HG03039 (cell line): Measurements from ENCODE around the gene ADAMTS12.
A peak's percentile ranks its signal among the peaks of the same experiment; 100 is the strongest.

Experiments
- ATAC-seq: cut with Tn5 transposase; IDR thresholded peaks from one replicate; pipeline ENCODE4 v1.9.1; 2021; ENCODE audit warnings: mild to moderate bottlenecking, moderate library complexity; ENCODE audit not compliant: unreplicated experiment

ADAMTS12 gene

DNA sequence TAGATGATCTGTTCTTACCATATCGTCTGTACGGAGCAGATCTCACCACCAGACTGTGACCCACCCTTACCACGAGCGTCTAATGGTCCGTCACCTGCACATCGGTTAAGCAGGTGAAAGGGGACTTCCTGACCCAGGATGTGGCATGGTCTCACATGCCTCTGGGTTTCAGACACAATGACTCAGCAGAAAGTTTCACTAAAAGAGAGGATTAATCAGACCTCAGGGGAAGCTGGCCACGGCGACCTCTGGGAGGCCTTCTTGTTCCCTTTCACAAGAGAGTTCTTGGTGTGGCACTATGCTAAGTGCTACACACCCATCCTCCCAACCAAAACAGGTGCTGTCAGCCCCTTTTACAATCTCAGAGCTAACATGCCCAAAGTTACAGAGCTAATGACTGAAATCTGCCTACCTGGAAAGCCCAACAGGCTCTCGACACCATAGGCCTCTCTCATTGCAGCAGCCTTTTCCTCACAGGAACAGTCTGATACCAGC is 41.6 kb downstream of the ADAMTS12 start:
- ATAC-seq, result peak; percentile 92

GRCh38 chr5:33848554-33848953 is 43.2 kb downstream of the ADAMTS12 start:
- ATAC-seq, result peak; percentile 26

- no peak for ATAC-seq
These were observed 44.9 kb downstream of the ADAMTS12 start for GRCh38 chr5:33846851-33847250.

DNA sequence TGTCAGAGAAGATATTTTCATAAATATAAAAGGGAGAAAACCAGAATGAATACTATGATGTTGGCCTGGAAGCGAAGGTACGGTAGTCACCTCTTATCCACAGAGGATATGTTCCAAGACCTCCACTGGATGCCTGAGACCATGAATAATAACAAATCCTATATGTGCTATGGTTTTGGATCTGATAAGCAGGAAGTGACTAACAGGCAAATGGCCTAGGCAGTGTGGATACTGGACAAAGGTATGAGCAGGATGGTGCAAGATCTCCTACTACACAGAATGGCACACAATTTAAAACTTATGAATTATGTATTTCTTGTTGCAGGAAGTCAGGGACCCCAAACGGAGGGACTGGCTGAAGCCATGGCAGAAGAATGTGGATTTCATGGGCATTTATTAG is 48.2 kb downstream of the ADAMTS12 start:
- no peak for ATAC-seq

- no peak for ATAC-seq
These were observed 49.3 kb downstream of the ADAMTS12 start for GRCh38 chr5:33842456-33842855.

GRCh38 chr5:33841891-33842290 is 49.9 kb downstream of the ADAMTS12 start:
- ATAC-seq, result no peak

GRCh38 chr5:33840927-33841547 is 50.8 kb downstream of the ADAMTS12 start:
- ATAC-seq, result peak; percentile 74

GRCh38 chr5:33837301-33837700 is 54.5 kb downstream of the ADAMTS12 start:
- no peak for ATAC-seq

DNA sequence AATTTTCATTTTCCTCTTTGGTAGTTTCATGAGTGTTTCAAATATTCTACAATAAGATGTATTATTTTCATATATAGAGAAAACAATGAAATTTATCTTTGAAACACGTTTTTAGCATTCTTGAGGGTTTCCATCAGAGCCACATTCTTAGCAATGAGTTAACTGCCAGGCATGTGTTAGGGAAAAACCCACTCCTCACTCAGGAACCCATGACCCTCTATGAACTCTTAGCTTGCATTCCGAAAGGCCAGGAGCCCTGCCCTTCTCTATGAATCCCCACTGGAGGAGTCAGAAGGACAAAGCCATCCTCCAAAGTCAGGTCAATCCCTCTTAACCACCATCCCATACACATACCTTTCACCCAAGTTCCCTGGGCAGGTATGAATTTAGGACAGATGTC is 57.5 kb downstream of the ADAMTS12 start:
- ATAC-seq, result no peak

DNA sequence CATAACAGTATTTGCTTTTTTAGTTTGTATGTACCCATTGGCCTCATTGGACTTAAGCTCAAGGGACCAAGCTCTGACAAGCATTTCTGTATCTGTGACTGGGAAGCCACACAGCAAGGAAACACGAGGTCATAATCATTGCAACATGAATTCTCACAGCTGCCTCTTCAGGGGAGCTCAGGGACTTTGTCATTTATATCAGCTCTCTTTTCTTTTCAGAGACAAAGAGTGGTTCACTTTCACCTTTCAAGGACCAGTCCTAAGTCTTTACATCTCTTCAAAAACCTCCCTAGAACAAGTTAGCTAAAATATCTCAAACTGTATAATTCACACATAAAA is 58.6 kb downstream of the ADAMTS12 start:
- no peak for ATAC-seq

- no peak for ATAC-seq
These were observed 59.2 kb downstream of the ADAMTS12 start for GRCh38 chr5:33832404-33833236.

GRCh38 chr5:33831041-33831440 is 60.7 kb downstream of the ADAMTS12 start:
- ATAC-seq, result no peak

- no peak for ATAC-seq
These were observed 62.4 kb downstream of the ADAMTS12 start for GRCh38 chr5:33829430-33829829.

GRCh38 chr5:33828626-33829308 is 63.0 kb downstream of the ADAMTS12 start:
- ATAC-seq, result no peak

GRCh38 chr5:33827885-33828284 is 63.9 kb downstream of the ADAMTS12 start:
- no peak for ATAC-seq

DNA sequence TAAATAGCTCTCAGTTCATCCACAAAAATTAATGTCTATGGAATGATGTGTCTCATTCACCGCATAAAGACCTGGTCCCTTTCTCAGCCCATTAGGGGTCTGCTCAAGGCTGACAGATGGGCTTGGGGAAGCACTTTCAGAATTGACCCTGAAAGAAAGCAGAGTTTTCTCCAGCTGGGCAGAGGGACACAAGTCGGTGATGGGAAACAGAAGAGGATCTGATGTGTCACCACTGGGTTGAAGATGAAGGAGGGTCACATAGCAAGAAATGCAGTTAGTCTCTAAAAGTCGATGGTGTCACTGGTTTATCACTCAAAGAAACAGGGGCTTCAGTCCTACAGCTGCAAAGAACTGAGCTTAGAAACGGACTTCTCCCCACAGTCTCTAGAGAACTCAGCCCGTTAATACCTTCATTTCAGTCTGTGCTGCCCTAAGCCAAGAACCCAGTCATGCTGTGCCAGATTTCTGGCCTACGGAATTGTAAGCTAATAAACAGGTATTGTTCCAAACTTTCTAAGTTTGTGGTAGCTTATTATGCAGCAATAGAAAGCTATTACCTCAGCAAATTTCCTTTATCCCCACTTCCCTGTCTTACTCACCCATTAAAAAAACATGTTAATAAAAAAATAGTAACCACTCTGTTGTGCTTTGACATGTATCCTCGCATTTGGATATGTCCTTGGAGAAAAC is 64.6 kb downstream of the ADAMTS12 start:
- ATAC-seq, result no peak

DNA sequence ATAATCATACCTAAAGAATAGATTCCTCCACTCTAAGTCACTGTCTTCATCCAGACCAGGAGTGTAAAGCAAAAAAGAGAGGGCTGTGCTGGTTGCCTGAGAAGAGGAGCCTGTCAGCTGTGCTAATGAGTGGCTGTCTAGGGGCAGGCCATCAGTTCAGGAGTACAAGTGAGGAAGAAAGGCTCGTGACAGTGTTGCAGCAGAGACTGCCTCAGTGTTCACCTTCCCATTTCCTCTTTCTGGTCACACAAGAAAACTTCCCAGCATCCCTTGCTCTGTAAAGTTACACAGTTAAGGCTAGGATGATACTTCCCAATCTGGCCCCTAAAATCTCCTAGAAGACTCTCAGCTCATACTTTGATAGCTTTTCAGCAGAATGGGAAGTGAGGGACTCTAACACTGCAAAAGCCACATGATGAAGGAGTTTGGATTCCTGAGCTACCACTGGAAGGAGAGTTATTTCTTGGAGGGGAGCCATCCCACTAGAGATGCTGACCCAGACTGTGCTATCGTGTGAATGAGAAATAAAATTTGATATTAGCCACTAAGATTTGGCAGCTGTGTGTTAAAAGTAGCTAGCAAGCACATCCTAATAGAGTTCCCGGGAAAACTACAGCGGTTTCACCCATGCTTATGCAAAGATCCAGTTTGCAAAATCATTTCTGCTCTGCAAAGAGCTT is 67.1 kb downstream of the ADAMTS12 start:
- peak; percentile 83 for ATAC-seq

GRCh38 chr5:33817301-33817700 is 74.5 kb downstream of the ADAMTS12 start:
- no peak for ATAC-seq

DNA sequence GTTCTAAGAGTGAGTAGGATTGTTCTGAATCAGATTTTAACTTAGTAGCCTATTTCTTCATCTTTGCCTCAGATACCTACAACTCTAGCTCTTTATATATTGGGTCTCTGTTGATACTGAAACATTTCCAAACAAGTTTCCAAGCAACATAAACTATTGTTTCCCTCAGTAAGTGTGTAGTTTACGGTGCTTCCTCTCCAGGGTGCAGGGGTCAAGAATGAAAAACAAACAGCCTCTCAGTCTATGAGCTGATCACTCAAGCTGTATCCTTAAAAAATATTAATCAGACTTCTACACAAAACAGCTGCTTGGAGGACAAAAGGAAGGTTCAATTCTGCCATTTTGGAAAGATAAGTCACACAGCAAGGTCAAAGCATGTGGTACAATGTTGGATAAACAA is 75.0 kb downstream of the ADAMTS12 start:
- ATAC-seq, result no peak

DNA sequence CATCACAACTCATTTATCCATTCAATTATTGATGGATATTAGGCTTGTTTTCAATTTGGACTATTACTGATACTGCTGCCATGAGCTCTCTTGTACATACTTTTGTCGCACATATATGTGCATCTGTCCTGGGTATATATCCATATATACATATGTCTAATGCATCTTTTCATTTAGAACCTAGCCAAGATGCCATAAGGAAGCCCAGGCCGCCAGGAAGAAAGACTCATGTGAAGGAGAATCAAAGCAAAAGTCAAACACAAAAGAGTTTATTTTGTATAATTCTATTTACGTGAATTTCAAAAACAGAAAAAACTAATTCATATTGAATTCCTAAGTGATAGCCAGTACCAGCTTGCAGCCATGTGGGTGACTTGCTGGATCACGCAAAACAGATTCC is 79.0 kb downstream of the ADAMTS12 start:
- no peak for ATAC-seq
